ENCODE results near the gene C1orf35. TPM values are rescaled to one million over a fixed set of nuclear protein-coding genes. Genes with fewer than 3 reads are reported as not detected.

Gene C1orf35
- polyA plus RNA-seq, 3 donors: 6.9 to 34.2 (median 10.6) TPM

DNA sequence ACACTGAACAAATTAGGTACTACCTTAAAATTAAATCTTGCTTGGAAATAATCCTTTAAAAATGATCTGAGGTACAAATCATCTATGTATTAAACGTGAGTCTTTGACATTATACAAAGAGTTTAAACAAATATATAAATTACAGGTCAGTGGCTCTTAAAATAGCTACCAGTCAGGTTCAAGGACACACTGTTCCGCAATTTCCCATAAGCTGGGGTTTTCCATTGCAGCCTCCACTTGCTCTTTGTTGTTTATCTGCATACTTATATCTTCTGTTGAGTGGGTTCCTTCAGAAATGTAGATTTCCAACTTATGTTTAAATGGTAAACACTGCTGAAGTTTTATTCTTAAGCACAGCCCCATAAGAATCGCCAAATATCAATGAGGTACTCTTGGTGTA, 11.7 kb upstream of the C1orf35 start:
- Histone ChIP-seq H3K27ac (ENCODE audit: low read depth in 1 of 2, low read length in 2 of 2) (no peak overlapping the region), H2AFZ (ENCODE audit: insufficient read depth, low read depth, low read length, poor library complexity, severe bottlenecking) (no peak overlapping the region), H3K79me2 (ENCODE audit: insufficient read depth, low read length) (peaks cover 1% of the 10 kb centered on the region), H4K20me1 (ENCODE audit: insufficient read depth, low read length) (no peaks in the 10 kb centered on the region), H3K4me2 (replicated peaks; ENCODE audit: extremely low read depth, low read length, poor library complexity, severe bottlenecking) (no peak overlapping the region), H3K9ac (ENCODE audit: insufficient read depth, low read length, poor library complexity, severe bottlenecking) (no peak overlapping the region), H3K36me3 (replicated peaks in 1 of 2; ENCODE audit: control insufficient read depth in 1 of 2, insufficient read depth in 2 of 2, low read length in 2 of 2) (no peaks in the 10 kb centered on the region), H3K4me1 (ENCODE audit: control insufficient read depth in 1 of 2, insufficient read depth in 2 of 2, low read length in 2 of 2) (peaks cover 6 to 14% of the 10 kb centered on the region in 2 donors), H3K9me3 (replicated peaks in 1 of 2; ENCODE audit: control insufficient read depth in 1 of 2, insufficient read depth in 1 of 2, low read length in 2 of 2) (peaks cover 4 to 5% of the 10 kb centered on the region in 2 donors), H3K27me3 (ENCODE audit: control insufficient read depth in 2 of 2, insufficient read depth in 2 of 2, low read length in 2 of 2) (no peaks in the 10 kb centered on the region), H3K4me3 (replicated peaks in 1 of 3; ENCODE audit: low read depth in 2 of 3, low read length in 3 of 3) (no peak overlapping the region)
- Mint-ChIP-seq H3K36me3 (no peaks in the 10 kb centered on the region), H3K4me1 (peaks cover 16% of the 10 kb centered on the region), H3K4me3 (no peak overlapping the region), H3K27ac (no peak overlapping the region), H3K27me3 (ENCODE audit: low read depth in 3 of 3) (peaks cover 0 to 1% (median 0%) of the 10 kb centered on the region in 3 donors), H3K9me3 (peaks cover 6 to 30% (median 14%) of the 10 kb centered on the region in 7 donors)
- DNase-seq: no peak
- intact Hi-C loops (cut with micrococcal nuclease): loop anchor here in 1 of 2 donors (5.0 kb wide), 1 partner anchor 342 kb away; a partner anchor contains a TSS
- WGBS (ENCODE audit: insufficient coverage): no CpG with 5 or more reads among the region's 3 CpGs
- TF ChIP-seq, protein P1, sequence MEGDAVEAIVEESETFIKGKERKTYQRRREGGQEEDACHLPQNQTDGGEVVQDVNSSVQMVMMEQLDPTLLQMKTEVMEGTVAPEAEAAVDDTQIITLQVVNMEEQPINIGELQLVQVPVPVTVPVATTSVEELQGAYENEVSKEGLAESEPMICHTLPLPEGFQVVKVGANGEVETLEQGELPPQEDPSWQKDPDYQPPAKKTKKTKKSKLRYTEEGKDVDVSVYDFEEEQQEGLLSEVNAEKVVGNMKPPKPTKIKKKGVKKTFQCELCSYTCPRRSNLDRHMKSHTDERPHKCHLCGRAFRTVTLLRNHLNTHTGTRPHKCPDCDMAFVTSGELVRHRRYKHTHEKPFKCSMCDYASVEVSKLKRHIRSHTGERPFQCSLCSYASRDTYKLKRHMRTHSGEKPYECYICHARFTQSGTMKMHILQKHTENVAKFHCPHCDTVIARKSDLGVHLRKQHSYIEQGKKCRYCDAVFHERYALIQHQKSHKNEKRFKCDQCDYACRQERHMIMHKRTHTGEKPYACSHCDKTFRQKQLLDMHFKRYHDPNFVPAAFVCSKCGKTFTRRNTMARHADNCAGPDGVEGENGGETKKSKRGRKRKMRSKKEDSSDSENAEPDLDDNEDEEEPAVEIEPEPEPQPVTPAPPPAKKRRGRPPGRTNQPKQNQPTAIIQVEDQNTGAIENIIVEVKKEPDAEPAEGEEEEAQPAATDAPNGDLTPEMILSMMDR (IDR thresholded peaks at IDR 0.05): no peak

DNA sequence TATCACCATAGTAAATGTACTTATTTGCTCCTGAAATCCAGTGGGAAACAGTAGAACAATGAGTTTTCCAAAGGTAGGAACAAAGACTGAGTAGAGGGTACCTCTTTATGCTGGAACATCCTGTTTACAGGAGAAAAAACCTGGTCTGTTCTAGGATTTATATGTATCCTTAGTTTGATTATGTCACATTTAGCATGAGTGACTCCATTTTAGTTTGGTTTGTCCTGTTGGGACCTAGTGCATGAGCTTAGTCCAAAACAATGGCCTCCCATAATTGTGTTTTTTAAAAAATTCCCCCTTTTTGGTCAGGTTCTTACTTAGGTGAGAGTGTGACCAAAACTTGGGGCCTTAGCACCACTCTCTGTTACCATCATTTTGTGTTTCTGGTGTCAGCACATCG, 9.5 kb upstream of the C1orf35 start:
- H3K9me3 Mint-ChIP-seq: peaks cover 3 to 17% (median 6%) of the 10 kb centered on the region in 7 donors
- Histone ChIP-seq H3K4me2 (replicated peaks; ENCODE audit: extremely low read depth, low read length, poor library complexity, severe bottlenecking) (no peak overlapping the region), H3K9me3 (replicated peaks in 1 of 2; ENCODE audit: control insufficient read depth in 1 of 2, insufficient read depth in 1 of 2, low read length in 2 of 2) (no peaks in the 10 kb centered on the region), H3K9ac (ENCODE audit: insufficient read depth, low read length, poor library complexity, severe bottlenecking) (no peak overlapping the region), H4K20me1 (ENCODE audit: insufficient read depth, low read length) (no peaks in the 10 kb centered on the region), H3K27me3 (ENCODE audit: control insufficient read depth in 2 of 2, insufficient read depth in 2 of 2, low read length in 2 of 2) (no peaks in the 10 kb centered on the region), H3K4me1 (ENCODE audit: control insufficient read depth in 1 of 2, insufficient read depth in 2 of 2, low read length in 2 of 2) (peaks cover 19 to 33% of the 10 kb centered on the region in 2 donors), H3K27ac (ENCODE audit: low read depth in 1 of 2, low read length in 2 of 2) (no peak overlapping the region), H2AFZ (ENCODE audit: insufficient read depth, low read depth, low read length, poor library complexity, severe bottlenecking) (no peak overlapping the region), H3K4me3 (replicated peaks in 1 of 3; ENCODE audit: low read depth in 2 of 3, low read length in 3 of 3) (no peak overlapping the region), H3K79me2 (ENCODE audit: insufficient read depth, low read length) (peaks cover 19% of the 10 kb centered on the region), H3K36me3 (replicated peaks in 1 of 2; ENCODE audit: control insufficient read depth in 1 of 2, insufficient read depth in 2 of 2, low read length in 2 of 2) (peaks cover 0 to 2% of the 10 kb centered on the region in 2 donors)
- H3K36me3 Mint-ChIP-seq: peaks cover 0 to 2% of the 10 kb centered on the region in 2 donors
- no CpG with 5 or more reads among the region's 1 CpG for WGBS (ENCODE audit: insufficient coverage)
- H3K4me3 Mint-ChIP-seq: no peak overlapping the region
- no peak overlapping the region for H3K27ac Mint-ChIP-seq
- peaks cover 0 to 1% (median 0%) of the 10 kb centered on the region in 3 donors for H3K27me3 Mint-ChIP-seq (ENCODE audit: low read depth in 3 of 3)
- TF ChIP-seq, protein P1 (IDR thresholded peaks at IDR 0.05): no peak
- peaks cover 29% of the 10 kb centered on the region for H3K4me1 Mint-ChIP-seq
- intact Hi-C loops (cut with micrococcal nuclease): loop anchor here in 1 of 2 donors (5.0 kb wide), 1 partner anchor 345 kb away; a partner anchor contains a TSS
- DNase-seq: no peak

All from CD14-positive monocyte (primary cell).